GM04504 (cell line): ENCODE data around the gene ZNF865.

Experiments used
- DNase-seq: peaks from one replicate; pipeline ENCODE4 v3.0.0-alpha.2; 2012; ENCODE audit warnings: low read depth

The ZNF865 gene

DNA sequence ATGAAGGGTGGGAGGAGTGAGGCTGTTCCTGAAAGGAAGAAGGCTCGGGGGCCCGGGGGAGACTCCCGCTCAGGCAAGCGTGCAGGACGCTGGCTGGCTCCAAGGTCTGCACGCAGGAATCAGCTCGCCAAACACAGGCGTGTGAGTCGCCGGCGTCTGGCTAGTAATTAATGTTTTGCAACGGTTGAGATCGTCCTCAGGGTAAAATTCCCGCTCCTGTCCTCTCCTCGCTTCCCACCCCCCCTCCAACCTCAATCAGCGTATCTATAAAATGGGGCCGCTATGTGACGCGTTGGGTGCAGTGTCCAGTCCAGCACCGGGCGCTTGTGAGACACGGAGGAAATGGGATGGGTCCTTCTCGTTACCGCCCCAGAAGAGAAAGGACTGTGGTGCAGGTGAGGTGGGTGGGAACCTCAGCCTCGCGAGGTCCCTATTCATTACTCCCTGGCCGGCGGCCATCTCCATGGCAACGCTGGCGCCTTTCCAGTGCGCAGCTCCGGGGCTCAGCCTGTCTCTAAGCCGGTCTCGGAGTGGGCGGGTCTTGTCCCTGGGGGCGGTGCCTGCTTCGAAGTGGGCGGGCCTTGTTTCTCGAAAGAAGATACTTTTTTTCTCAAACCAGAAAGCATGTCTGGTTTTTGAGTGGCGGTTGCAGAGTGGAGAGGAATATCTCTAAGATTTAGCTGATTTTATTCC, 18.3 kb upstream of the ZNF865 start:
- DNase-seq = peak; percentile 53

DNA sequence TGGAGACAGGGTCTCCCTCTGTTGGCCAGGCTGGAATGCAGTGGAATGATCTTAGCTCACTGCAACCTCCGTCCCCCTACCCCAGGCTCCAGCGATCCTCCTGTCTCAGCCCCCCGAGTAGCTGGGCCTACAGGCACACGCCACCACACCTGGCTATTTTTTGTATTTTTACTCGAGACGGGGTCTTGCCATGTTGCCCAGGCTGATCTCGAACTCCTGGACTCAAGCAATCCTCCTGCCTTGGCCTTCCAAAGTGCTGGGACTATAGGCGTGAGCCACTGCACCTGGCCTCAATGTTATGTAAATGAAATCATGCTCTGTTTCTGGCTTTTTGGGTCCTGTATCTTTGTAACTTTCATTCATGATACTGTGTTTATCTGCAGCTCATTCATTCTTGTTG, 16.7 kb upstream of the ZNF865 start:
- DNase-seq = no peak

DNA sequence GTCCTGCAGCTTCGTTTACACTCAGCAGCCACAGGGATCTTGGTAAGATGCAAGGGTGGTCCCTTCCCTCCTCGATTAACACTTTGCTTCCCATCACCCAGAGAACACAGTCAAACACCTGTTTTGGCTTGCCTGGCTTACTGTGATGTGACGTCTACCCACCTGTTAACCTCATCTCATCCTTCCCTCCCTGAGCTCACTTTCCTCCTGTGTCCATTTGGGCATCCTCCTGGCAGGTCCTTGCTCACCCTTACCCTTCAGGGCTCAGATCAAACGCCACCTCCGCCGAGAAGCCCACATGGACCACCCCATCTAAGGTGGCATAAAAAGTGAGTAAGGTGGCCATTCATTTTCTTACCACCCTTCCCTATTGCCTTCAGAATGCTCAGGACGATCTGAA, 15.3 kb upstream of the ZNF865 start:
- no peak for DNase-seq

DNA sequence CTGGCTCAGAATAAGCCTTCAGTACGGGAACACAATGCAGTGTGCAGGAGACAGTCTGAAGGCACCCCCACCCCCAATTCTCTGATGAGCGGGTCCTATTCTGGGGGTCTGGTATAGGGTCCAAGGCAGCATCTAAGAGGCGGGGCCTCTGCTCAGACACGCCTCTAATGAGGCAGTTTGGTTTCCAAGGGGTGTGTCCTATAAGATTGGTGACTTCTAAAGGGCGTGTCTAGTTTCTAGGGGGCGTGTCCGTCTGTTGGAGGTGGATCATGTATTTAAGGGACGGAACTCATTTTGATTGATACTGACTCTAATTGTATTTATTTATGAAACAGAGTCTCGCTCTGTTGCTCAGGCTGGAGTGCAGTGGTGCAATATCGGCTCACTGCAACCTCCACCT, 14.8 kb upstream of the ZNF865 start:
- no peak for DNase-seq

DNA sequence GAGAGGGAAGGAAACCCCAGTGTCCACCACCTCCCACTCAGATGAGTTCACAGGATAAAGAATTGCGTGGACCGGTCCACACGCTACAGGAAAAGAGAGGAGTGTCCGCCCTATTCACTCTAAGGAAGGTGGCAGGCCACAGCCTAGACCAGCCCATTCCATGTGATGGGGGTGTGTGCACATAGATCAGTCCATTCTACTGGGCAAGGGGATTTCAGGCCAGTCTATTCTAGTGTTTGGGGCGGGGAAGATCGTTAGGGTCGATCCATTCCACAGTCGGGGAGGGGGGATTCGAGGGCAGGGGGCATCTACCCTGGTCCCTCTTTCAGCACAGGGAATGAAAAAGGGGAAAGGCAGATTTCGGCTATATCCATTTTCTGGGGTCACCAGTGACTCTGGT, 13.9 kb upstream of the ZNF865 start:
- DNase-seq = no peak

DNA sequence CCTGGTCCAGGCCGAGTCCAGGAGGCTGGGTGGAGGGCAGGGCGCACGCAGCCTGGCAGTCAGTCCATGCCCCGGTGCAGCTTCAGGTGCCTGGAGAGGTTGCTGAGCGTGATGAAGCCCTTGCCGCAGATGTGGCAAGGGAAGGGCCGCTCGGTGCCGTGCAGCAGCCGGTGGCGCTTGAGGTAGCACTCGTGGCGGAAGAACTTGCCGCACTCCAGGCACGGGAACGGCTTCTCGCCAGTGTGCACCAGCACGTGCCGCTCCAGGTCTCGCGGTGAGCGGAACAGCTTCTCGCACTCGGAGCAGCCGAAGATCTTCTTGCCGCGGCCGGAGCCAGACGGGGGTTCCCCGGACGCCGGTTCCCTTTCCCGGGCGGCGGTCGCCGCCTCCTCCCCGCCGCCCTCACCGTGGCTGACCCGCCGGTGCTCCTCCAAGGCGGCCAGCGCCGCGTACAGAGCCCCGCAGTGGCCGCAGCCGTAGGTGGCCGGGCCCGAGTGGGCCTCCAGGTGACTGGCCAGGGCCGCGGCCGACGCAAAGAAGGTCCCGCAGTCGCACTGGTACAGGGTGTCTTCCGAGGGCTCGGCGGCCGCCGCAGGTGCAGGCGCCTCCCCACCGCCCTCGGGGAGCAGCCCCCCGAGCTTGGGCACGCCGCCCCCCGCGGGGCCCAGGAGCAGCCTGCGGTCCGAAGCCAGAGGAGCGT, 12.9 kb upstream of the ZNF865 start:
- DNase-seq = no peak

DNA sequence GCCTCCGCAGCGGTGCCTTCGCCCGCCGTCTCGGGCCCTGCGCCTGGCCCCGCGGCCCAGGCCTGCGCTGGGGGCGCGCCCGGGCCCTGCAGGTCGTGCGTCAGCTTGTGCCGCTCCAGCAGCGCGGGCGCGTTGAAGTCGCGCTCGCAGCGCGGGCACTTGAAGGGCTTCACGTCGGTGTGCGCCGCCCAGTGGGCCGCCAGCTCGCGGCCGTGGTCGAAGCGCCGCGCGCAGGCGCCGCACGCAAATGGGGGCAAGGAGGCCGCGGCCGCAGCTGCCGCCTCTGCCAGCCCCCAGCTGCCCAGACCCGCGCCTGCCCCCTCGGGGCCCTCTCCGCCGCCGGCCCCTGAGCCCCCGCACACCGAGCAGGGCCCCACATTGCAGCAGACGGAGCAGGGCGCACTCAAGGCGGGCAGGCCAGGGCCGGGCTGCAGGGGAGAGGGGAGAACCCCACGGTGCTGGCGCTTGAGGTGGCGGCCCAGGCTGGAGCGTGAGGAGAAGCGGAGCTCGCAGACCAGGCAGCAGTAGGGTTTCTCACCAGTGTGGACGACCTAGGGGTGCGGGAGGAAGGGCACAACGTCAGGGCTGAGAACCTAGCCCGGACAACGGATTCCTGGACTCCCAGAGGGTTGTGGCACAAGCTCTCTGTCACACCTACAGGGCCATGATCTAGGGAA, 12.2 kb upstream of the ZNF865 start:
- DNase-seq = no peak

DNA sequence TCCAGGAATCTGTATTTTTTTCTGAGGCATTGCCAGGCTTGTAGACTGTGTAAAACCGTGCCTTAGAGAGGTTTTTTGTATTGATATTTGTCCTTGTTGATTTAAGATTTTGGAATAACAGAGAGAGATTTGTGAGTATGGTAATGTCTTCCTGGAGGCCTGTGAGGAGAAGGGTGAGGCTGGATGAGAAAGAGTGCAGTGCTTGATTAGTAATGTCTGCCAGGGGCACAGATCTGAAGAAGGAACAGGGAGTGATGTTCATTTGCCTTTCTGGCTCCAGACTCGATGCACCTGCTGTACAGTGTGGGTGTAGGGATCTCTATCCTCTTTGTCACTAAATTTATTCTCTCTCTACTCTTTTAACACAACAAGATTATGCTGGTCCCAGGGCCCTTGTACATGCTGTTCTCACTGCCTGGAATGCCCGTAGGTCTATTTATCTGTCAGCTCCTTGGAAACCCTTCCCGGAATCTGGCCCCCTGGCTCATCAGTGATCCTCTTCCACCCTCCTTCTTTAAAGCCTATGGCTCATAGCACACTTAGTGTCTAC, 10.4 kb upstream of the ZNF865 start:
- no peak for DNase-seq

DNA sequence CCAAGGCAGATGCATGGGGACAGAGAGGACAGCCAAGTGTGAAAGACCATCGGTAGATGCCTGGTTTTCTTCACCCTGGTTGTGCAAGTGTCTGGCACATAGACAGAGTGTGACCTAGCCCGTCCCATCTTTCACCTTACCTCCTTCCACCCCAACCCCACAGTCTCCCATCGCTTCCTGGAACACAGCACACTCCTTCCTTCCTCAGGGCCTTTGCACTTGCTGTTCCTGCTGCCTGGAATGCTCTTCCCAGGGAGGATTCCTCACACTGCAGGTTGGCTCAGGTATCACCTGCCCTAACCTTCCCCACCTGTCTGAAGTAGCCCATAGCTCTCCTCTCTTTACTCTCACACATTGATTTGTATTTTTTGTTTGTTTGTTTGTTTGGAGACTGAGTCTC, 9.1 kb upstream of the ZNF865 start:
- DNase-seq = no peak

DNA sequence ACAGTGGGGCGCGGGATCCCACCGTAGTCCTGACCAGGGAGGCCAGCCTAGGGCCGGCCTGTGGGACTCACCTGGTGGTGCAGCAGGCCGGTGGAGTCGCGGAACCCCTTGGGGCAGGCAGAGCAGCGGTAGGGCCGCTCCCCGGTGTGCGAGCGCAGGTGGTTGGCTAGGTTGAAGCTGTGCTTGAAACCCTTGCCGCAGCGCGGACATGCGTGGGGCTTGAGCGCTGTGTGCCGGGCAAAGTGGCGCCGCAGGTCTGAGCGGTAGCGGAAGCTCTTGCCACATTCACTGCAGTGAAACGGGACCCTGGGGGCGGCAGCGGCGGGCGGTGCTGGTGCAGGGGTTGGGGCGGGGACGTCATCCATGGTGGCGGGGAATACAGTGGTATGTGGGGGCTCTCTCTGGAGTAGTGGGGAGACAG, 7.9 kb upstream of the ZNF865 start:
- DNase-seq = no peak

DNA sequence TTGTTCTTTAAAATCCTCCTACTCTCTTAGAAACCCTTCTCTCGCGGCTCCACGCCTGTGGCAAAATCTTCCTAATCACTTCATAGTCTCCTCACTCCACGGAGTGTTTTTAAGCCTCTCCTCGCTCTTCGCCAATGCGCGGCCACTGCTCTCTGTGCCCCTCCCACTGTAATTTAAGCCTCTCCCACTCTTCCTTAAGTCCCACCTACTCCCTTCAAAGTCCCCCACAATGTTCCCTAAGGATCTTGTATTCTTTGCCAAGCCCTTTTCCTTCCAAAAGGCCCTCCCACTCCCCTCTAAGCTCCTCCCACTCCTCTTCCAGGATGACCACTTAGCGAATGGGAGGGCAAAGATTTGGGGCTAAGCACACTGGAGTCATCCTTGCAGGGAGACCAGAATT, 7.4 kb upstream of the ZNF865 start:
- DNase-seq = no peak

DNA sequence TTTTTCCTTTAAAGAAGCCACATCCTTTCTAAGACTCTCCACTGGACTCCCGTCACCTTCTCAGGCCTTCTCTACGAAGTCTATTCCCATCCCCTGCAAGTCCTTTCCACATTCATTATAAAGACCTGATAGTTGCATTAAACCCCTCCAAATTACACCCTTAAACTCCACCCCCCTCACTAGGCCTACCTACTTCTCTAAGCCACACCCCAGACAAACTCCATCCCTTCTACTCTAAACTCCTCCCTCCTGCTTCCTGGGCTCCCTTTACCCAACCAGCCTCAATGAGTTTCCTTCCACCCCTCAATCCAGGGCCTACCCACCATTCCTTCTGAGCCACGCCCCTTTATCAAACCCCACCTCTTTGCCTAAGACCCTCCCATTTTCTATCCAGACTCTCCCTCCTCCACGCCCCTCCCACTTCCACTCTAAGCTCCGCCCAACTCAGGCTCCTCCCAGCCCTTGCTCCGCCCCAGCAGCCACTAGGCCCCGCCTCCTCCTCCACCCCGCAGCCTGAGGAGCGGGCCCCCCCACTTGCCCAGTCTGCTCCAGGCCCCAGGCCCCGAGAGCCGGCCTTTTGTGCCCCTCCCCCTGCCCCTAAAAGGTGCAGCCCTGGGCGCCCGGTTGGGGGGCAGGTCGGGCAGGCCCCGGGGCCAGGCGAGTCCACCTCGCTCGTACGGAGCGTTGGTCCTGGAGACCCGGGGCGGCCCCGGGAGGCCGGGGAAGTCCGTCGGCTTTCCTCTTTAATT, 6.6 kb upstream of the ZNF865 start:
- peak; percentile 85 for DNase-seq

DNA sequence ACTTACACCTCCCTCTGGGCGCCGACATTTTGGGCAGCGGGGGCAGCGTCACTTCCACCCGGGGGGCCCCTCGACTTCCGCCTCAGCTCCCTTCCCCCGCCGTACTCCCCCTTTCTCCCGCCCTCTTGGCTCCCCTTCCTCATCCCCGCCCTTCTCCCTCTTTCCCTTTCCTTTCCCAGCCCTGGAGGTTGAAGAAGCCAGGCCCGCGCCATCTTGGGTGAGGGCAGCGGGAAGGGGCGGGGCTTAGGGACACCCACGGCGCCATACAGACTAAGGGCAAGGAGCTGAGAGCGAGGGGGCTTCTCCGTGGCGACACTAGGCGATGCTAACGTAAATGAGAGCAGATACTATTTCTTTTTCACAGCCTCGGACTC, 6.0 kb upstream of the ZNF865 start, which contains the start of gene FIZ1:
Gene FIZ1, minus strand, starts transcription at position 50 of the 374 bp plus-strand sequence. CDS start 1,652 bp downstream, outside the sequence.
- peak; percentile 98 for DNase-seq

DNA sequence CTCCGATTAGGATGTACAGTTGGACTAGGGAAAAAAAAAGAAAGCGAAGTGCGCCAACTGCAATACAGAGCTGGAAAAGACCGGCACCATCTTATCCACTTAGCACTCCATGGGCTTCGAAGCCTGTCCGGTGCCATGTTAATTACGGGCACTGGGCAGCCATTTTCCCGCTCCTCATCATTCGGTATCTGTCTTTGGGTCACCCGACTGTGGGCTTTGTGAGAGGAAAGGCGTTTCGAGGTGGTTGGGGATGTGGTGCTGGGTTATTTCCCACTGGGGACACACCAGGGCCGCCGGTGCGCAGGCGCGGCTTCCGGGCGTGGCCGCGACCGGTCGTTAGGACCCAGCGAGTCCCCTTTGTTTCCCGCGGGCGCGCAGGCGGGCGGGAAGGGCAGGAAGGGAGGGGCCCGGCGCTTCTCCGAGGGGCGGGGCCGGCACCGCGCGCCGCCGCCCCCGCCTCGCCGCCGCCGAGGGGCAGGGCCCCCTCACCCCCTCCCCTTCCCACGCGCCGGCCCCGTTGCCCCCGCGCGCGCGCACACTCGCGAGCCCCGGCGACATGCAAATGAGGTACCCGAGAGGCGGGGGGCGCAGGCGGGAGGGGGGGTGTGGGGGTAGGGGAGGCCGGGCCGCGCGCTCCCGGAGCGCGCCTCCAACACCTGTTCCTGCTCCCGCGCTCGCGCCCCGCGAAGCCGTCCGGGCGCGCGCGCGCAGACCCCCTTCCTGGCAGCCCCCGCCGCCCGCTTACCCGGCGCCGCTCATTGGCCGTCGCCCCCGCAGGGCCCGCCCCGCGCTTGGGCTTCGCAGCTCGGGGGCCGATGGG, 5.4 kb upstream of the ZNF865 start, which contains the start of gene ZNF524:
Gene ZNF524, plus strand, starts transcription at position 447 of the 820 bp plus-strand sequence. CDS start 1,825 bp downstream, outside the sequence.
- peak; percentile 82 for DNase-seq

DNA sequence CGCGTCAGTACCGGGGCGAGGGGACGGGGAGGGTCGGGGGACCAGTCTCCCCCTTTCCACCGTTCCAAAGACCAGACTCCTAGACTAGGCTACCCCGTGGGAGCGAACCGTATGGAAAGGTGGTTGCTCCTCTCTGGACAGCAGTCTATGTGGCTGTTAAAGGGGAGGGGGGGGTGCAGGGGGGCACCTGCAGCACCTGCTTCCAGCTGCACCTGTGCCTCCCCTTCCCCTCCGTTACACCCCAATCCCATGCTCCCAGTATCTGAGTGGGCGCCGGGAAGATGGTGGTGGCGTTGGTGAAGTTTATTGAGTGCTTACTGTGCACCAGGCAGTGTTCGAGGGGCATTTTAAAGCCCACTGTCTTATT, 4.8 kb upstream of the ZNF865 start:
- no peak for DNase-seq

DNA sequence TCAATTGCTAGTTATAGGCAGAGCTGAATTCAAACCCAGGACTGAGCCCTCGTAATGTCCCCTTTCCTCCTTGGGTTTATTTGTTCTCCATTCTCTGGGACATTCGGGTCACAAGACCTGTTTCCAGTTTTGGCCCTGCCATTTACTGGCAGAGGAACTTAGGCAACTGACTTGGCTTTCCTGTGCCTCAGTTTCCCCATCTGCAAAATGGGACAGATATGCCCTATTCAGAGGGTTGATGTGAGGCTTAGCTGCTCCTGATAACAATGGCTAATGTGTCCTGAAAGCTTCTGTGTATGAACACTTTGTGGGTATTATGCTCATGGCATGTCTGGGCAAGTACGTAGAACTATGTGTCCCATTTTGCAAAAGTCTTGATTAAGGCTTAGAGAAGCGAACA, 4.4 kb upstream of the ZNF865 start:
- DNase-seq = no peak

DNA sequence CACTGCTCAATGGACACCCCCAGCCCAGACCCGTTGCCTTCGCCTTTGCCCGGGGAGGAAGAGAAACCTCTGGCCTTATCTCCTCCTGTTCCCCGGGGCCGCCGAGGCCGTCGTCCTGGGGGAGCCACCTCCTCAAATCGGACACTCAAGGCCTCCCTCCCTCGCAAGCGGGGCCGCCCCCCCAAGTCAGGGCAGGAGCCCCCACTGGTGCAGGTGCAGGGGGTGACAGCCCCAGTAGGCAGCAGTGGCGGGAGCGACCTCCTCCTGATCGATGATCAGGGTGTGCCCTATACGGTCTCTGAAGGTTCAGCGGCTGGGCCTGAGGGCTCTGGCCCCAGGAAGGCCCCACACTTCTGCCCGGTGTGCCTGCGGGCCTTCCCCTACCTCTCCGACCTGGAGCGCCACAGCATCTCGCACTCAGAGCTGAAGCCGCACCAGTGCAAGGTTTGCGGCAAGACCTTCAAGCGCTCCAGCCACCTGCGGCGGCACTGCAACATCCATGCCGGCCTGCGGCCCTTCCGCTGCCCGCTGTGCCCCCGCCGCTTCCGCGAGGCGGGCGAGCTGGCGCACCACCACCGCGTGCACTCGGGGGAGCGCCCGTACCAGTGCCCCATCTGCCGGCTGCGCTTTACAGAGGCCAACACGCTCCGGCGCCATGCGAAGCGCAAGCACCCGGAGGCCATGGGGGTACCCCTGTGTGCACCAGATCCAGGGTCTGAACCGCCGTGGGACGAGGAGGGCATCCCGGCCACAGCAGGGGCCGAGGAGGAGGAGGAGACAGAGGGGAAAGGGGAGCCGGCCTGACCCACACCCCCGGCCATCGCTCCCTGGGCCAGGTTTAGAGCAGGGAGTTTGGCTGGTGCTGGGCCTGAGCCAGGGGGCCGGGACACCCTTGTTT, 3.1 kb upstream of the ZNF865 start:
- no peak for DNase-seq

DNA sequence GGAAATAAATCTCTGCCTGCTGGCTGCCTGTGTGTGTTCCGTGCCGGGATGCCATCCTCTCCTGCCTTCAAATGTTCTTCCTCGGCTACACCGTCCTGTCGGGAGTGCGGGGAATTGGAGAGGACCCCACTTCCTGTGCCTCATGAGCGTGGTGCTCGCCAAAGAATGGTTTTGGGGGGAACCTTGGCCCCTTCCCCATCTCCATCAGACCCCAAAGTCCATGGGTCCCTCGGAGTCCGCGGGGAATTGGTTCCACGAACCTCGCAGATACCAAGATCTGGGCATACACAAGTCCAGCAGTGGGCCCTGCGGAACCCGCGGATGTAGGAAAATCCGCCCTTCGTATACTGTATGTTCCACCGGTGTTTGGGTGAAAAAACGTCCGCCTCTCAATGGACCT, 2.3 kb upstream of the ZNF865 start:
- no peak for DNase-seq

DNA sequence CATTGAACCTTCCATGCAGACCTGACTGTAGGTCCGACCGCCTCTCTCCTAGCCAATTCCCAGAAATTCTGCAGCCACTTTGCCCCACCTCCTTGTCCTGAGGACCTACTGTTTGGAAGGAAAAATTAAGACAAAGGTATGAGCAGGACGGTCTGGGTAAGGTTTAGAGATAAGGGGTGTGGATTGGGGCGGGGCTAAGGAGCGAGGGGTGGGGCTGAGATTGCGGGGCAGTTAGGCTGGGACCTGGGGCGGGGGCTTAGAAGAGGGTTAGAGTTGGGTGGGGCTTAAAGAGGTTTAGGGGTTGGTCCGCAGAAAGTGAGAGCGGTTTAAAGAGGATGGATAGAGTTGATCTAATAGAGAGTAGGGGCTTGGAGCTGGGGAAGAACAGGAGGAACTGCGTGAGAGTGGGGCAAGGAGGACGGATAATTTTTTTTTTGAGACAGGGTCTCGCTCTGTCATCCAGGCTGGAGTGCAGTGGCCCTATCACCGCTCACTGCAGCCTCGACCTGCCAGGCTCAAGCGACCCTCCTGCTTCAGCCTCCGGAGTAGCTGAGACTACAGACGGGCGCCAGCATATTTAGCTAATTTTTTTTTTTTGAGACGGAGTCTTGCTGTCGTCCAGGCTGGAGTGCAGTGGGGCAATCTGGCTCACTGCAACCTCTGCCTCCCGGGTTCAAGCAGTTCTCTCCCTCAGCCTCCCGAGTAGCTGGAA, 1.7 kb upstream of the ZNF865 start:
- DNase-seq = no peak
